ENCODE results near the gene CYP3A7. TPM values are rescaled to one million over a fixed set of nuclear protein-coding genes. Genes with fewer than 3 reads are reported as not detected.

Gene CYP3A7
- total and polyA plus RNA-seq, 9 of the 15 experiments (the other 6 are each of a cell fraction or from before 2014, with no cell fraction given): 0.20 TPM; not detected in 8

GRCh38 chr7:99665312-99666012, 69.5 kb downstream of the CYP3A7 start (continued):
- TF ChIP-seq MTA3 (IDR thresholded peaks at IDR 0.05; ENCODE audit: borderline replicate concordance): peak; percentile 96
- TF ChIP-seq KDM2B (CRISPR knock-in tag; IDR thresholded peaks at IDR 0.05): no peak
- no peak for TF ChIP-seq ZBTB5 (IDR thresholded peaks at IDR 0.05)
- no peak; a peak in 1 of 4 replicates for TF ChIP-seq SRF (CRISPR knock-in tag; IDR thresholded peaks at IDR 0.05)
- no peak for TF ChIP-seq POLR2AphosphoS2 (IDR thresholded peaks at IDR 0.05; ENCODE audit: low read length)
- peak; percentile 78; the same call in 1 of the 2 replicates for TF ChIP-seq NFATC3 (IDR thresholded peaks at IDR 0.05)
- TF ChIP-seq SMARCA5 (IDR thresholded peaks at IDR 0.05): no peak
- no peak for TF ChIP-seq ZNF121 (CRISPR knock-in tag; conservative IDR thresholded peaks at IDR 0.05)
- TF ChIP-seq U2AF2 (optimal IDR thresholded peaks at IDR 0.05; ENCODE audit: low read depth, low read length): no peak
- TF ChIP-seq CGGBP1 (CRISPR knock-in tag; IDR thresholded peaks at IDR 0.05): no peak
- no peak for TF ChIP-seq ILK (tag; IDR thresholded peaks at IDR 0.05; ENCODE audit: borderline replicate concordance, low read depth)
- no peak for TF ChIP-seq MTF1 (CRISPR knock-in tag; IDR thresholded peaks at IDR 0.05; ENCODE audit: borderline replicate concordance)
- no peak for TF ChIP-seq DLX4 (CRISPR knock-in tag; IDR thresholded peaks at IDR 0.05)
- 0 out of 2 replicates have a peak, but pooled peaks have one; percentile 59 for TF ChIP-seq ZNF644 (tag; IDR thresholded peaks at IDR 0.05; ENCODE audit: low read depth)
- TF ChIP-seq NR2C1 (IDR thresholded peaks at IDR 0.05): peak; percentile 66
- TF ChIP-seq NR2C1 (tag; IDR thresholded peaks at IDR 0.05): peak; percentile 76
- TF ChIP-seq MXI1 (IDR thresholded peaks at IDR 0.05; ENCODE audit: low read depth, low read length): 0 out of 2 replicates have a peak, but pooled peaks have one; percentile 32
- TF ChIP-seq ZNF696 (CRISPR knock-in tag; conservative IDR thresholded peaks at IDR 0.05): no peak
- TF ChIP-seq HLTF (IDR thresholded peaks at IDR 0.05): peak; percentile 95; the same call in 1 of the 2 replicates
- TF ChIP-seq GABPB2 (CRISPR knock-in tag; conservative IDR thresholded peaks at IDR 0.05): no peak
- no peak for TF ChIP-seq NR2F6 (CRISPR knock-in tag; IDR thresholded peaks at IDR 0.05)
- no peak for TF ChIP-seq DEAF1 (CRISPR knock-in tag; IDR thresholded peaks at IDR 0.05)
- TF ChIP-seq ZHX1 (conservative IDR thresholded peaks at IDR 0.05; ENCODE audit: low read length): no peak
